ENCODE data around the gene CUTA. TPM values are rescaled to one million over a fixed set of nuclear protein-coding genes. Genes with fewer than 3 reads are reported as not detected.

CUTA gene
- polyA plus RNA-seq, 3 donors from 2014 or later, result 367 to 404 (median 404) TPM

- Mint-ChIP-seq H3K27me3 (ENCODE audit: low read depth in 3 of 3) (peaks cover 10 to 18% (median 12%) of the 10 kb centered on the region in 3 donors), H3K27ac (peak overlapping the region; percentile 29 to 98 (median 81)), H3K4me3 (peak overlapping the region; percentile 41 to 74 (median 72)), H3K9me3 (no peaks in the 10 kb centered on the region), H3K4me1 (peaks cover 48 to 51% of the 10 kb centered on the region in 2 donors), H3K36me3 (peaks cover 10 to 27% (median 11%) of the 10 kb centered on the region in 3 donors)
- DNase-seq, result no peak
Observed at GRCh38 chr6:33433001-33433543, 15.2 kb upstream of the CUTA start.

DNA sequence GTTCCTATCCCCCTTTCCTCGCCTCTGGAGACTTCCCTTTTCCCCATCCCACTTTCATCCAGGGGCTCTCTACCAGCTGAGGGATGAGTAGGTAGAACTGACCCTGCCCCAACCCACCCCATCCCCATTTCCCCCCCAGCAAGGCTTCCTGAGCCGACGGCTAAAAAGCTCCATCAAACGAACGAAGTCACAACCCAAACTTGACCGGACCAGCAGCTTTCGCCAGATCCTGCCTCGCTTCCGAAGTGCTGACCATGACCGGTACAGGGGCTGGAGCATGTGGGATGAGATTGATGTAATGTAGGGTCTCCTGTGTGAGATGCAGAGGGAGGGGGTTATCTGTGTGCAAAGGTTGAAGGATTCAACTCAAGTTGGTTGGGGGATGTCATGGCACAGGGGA is 14.6 kb upstream of the CUTA start:
- peak overlapping the region; percentile 41 to 74 (median 72) for H3K4me3 Mint-ChIP-seq
- no peak for DNase-seq
- H3K4me1 Mint-ChIP-seq, result peaks cover 49 to 53% of the 10 kb centered on the region in 2 donors
- H3K36me3 Mint-ChIP-seq, result peaks cover 10 to 24% (median 10%) of the 10 kb centered on the region in 3 donors
- peaks cover 10 to 19% (median 13%) of the 10 kb centered on the region in 3 donors for H3K27me3 Mint-ChIP-seq (ENCODE audit: low read depth in 3 of 3)
- H3K9me3 Mint-ChIP-seq, result no peaks in the 10 kb centered on the region
- H3K27ac Mint-ChIP-seq, result peak overlapping the region; percentile 29 to 98 (median 81)

- H3K36me3 Mint-ChIP-seq, result peaks cover 7 to 20% (median 10%) of the 10 kb centered on the region in 3 donors
- H3K27ac Mint-ChIP-seq, result peak overlapping the region in 5 of 6 donors; percentile 40 to 98 (median 82)
- peak overlapping the region; percentile 40 to 81 (median 72) for H3K4me3 Mint-ChIP-seq
- peaks cover 54 to 58% of the 10 kb centered on the region in 2 donors for H3K4me1 Mint-ChIP-seq
- peak in 1 of 3 donors; percentile 16 for DNase-seq
- no peaks in the 10 kb centered on the region for H3K9me3 Mint-ChIP-seq
- peaks cover 12 to 23% (median 18%) of the 10 kb centered on the region in 3 donors for H3K27me3 Mint-ChIP-seq (ENCODE audit: low read depth in 3 of 3)
Observed at GRCh38 chr6:33431880-33432541, 14.1 kb upstream of the CUTA start.

DNA sequence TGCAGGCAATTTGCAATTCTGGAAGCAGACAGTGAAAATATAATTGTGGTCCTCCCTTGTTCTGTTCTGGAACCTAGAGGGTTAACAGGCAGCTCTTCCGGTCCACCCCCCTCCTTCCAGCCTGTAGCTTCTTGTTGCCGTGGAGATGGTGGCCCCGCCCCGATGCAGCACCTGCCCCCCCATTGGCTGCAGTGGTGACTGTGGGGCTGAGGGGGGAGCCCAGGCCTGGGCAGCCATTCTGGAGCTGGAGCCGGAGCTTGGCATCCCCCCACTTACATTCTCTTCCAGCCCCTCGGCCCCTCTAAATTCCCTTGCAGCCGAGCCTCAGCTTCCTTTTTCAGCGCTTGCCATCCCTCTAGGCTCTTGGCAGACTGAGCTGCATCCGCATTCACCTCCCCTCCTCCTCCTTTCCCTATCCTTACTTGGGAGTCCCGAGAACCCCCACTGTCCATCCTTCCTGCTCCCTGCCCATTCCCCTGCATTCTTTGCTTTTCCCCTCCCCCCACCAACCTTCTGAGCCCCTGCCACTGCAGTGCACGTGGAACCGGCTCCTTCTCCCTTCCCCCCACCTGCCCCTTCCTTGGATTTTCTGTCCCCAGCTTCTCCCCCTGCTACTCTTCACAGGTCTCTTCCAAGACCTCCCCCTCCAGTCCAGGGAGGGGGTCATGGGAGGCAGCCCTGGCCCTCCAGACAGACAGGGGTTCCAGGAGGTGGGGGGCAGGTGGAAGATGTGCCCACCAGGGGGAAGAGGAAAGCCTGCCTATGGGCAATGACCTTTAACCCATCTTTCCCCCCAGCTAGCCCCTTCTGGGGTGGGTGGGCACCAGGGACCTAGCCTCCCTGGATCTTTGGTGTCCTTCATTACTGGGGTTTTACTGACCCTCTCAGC is 13.3 kb upstream of the CUTA start:
- peak; percentile 83 to 85 (median 85) for DNase-seq
- Mint-ChIP-seq H3K27ac (peak overlapping the region; percentile 87 to 98 (median 96)), H3K9me3 (no peaks in the 10 kb centered on the region), H3K36me3 (peaks cover 7 to 12% (median 10%) of the 10 kb centered on the region in 3 donors), H3K4me1 (peaks cover 62 to 65% of the 10 kb centered on the region in 2 donors), H3K27me3 (ENCODE audit: low read depth in 3 of 3) (peaks cover 17 to 27% (median 19%) of the 10 kb centered on the region in 3 donors), H3K4me3 (peak overlapping the region; percentile 74 to 95 (median 90))

DNA sequence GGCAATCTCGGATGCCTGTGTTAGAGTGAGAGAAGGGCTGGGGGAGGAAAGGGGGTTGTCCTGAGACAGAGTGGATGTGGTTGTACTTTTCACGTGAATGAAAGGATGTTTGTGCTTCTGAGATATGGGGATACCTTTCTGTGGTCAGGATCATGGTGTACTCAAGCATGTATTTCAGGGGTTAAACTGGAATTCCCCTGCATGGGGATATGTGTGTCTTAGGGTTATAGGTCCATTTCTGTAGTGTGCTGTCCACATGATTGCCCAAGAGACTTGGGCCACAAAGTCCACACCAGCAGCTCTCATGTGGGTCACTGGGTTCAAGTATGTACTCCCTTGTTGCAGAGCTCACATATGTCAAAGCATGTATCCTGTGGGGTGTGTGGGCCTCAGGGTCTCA is 12.4 kb upstream of the CUTA start:
- H3K36me3 Mint-ChIP-seq, result peaks cover 0 to 3% (median 2%) of the 10 kb centered on the region in 3 donors
- DNase-seq, result no peak
- H3K9me3 Mint-ChIP-seq, result no peaks in the 10 kb centered on the region
- peak overlapping the region; percentile 87 to 98 (median 96) for H3K27ac Mint-ChIP-seq
- H3K4me3 Mint-ChIP-seq, result peak overlapping the region; percentile 39 to 95 (median 92)
- H3K4me1 Mint-ChIP-seq, result peaks cover 70 to 74% of the 10 kb centered on the region in 2 donors
- H3K27me3 Mint-ChIP-seq (ENCODE audit: low read depth in 3 of 3), result peaks cover 17 to 32% (median 19%) of the 10 kb centered on the region in 3 donors

DNA sequence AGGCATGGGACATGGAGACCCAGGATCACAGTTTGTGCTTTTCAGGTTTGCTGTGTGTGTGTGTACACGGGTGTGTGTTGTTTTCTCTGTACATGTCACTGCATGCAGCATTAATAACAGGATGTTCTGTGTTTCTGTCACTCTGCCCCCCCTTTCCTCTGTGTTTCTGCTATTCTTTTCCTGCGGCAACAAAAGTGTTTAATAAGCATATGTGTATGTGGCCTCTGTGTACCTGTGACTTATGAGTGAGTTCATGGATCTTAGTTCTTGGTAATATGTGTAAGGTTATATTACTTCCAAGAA is 11.8 kb upstream of the CUTA start:
- H3K4me3 Mint-ChIP-seq, result peak overlapping the region; percentile 89 to 95 (median 92)
- peaks cover 15 to 31% (median 21%) of the 10 kb centered on the region in 3 donors for H3K27me3 Mint-ChIP-seq (ENCODE audit: low read depth in 3 of 3)
- peaks cover 76 to 80% of the 10 kb centered on the region in 2 donors for H3K4me1 Mint-ChIP-seq
- no peaks in the 10 kb centered on the region for H3K36me3 Mint-ChIP-seq
- H3K27ac Mint-ChIP-seq, result peak overlapping the region; percentile 87 to 98 (median 96)
- H3K9me3 Mint-ChIP-seq, result no peaks in the 10 kb centered on the region
- peak in 1 of 3 donors; percentile 39 for DNase-seq

DNA sequence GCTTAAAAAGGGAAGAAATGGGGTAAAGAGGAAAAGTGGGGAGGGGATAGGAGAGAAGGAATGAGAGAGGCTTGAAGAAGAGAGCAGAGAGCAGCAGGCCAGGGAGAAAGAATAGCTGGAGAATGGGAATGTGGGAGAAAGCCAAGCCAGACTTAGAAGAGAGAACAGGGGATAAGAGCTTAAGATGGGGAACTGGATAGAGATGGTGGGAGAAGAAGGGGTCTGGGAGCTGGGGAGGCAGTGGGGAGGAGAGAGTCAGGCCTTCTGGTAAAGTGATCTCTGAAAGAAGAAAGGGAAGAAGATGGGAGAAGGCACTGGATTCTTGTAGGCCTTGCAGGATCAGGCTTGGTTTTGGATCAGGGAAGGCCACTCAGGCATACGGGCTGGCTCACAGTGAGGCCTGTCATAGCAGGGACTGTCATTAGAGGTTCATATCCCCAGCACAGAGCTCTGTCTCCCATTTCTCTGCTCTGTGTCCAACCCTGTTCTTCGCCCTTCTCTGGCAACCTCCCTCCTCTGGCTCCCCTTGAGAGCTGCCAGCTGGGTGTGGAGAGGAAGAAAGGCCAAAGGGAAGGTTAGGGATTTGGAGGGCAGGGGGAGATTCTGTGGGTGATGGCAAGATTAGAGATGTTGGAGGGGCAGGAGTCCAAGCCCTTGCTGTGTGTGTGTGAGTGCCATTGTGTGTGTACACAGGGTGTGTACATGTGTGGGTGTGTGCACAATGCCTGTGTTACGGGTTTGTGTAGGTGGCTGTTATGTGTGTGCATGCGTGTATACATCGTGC is 11.3 kb upstream of the CUTA start:
- Mint-ChIP-seq H3K4me3 (peak overlapping the region; percentile 89 to 95 (median 92)), H3K36me3 (no peaks in the 10 kb centered on the region), H3K4me1 (peaks cover 82 to 85% of the 10 kb centered on the region in 2 donors)

GRCh38 chr6:33428224-33428965 is 10.5 kb upstream of the CUTA start:
- Mint-ChIP-seq H3K36me3 (no peaks in the 10 kb centered on the region), H3K4me3 (peak overlapping the region; percentile 89 to 95 (median 92)), H3K9me3 (no peaks in the 10 kb centered on the region), H3K4me1 (peaks cover 89 to 91% of the 10 kb centered on the region in 2 donors), H3K27me3 (ENCODE audit: low read depth in 3 of 3) (peaks cover 17 to 35% (median 21%) of the 10 kb centered on the region in 3 donors), H3K27ac (peak overlapping the region; percentile 87 to 98 (median 96))
- peak; percentile 37 to 42 (median 40) for DNase-seq

More for the DNA sequence above, 11.3 kb upstream of the CUTA start:
- Mint-ChIP-seq H3K9me3 (no peaks in the 10 kb centered on the region), H3K27me3 (ENCODE audit: low read depth in 3 of 3) (peaks cover 16 to 34% (median 21%) of the 10 kb centered on the region in 3 donors), H3K27ac (peak overlapping the region; percentile 87 to 98 (median 96))
- no peak for DNase-seq

DNA sequence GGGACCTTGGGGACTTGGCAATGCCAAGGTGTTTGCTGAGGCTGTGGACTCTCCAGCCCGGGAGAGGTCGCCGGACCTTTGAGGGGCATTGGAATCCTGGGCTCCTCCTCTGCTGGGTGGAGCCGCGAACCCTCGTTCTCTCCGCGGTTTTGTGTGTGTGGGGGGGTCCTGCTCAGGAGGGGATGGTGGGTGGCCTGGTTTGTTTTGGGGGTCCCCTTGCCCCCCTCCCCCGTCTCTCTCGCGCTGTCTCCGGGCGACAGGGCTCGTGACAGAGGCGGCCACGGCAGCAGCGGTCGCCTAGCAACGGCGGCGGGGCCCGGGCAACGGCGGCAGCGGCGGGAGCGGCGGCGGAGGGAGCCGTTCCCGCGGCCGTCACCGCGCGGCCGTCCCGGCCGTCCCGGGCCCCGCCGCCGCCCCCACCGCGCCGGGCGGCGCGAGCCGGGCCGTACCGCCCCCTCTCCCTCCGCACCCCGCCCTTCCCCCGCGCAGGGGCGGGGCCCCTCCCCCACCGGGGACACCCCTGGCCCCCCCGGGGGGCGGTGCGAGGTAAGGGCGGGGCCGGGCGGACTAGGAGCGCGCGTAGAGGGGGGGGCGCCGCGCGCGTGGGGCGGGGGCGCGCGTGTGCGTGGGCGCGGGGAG is 9.8 kb upstream of the CUTA start:
- peaks cover 17 to 35% (median 21%) of the 10 kb centered on the region in 3 donors for H3K27me3 Mint-ChIP-seq (ENCODE audit: low read depth in 3 of 3)
- H3K9me3 Mint-ChIP-seq, result no peaks in the 10 kb centered on the region
- peak; percentile 68 to 71 (median 69) for DNase-seq
- H3K4me1 Mint-ChIP-seq, result peaks cover 84 to 85% of the 10 kb centered on the region in 2 donors
- peak overlapping the region; percentile 90 to 97 (median 94) for H3K4me3 Mint-ChIP-seq
- peak overlapping the region; percentile 91 to 99 (median 97) for H3K27ac Mint-ChIP-seq
- no peaks in the 10 kb centered on the region for H3K36me3 Mint-ChIP-seq

- no peaks in the 10 kb centered on the region for H3K36me3 Mint-ChIP-seq
- H3K27me3 Mint-ChIP-seq (ENCODE audit: low read depth in 3 of 3), result peaks cover 17 to 35% (median 21%) of the 10 kb centered on the region in 3 donors
- no peaks in the 10 kb centered on the region for H3K9me3 Mint-ChIP-seq
- peak; percentile 58 to 62 (median 61) for DNase-seq
- H3K4me1 Mint-ChIP-seq, result peaks cover 76 to 77% of the 10 kb centered on the region in 2 donors
- H3K4me3 Mint-ChIP-seq, result peak overlapping the region; percentile 81 to 97 (median 94)
- H3K27ac Mint-ChIP-seq, result peak overlapping the region; percentile 92 to 99 (median 96)
Observed at GRCh38 chr6:33426590-33427511, 8.9 kb upstream of the CUTA start.

Data from immature natural killer cell (primary cell).